BJ (cell line): ENCODE data around the gene HPGDS. TPM values are rescaled to one million over a fixed set of nuclear protein-coding genes. Genes with fewer than 3 reads are reported as not detected.

Experiments used
- CTCF ChIA-PET: fragments of 350-600 bp; formaldehyde crosslinking; extraction: SDS; loops from one replicate; lab custom pipeline; 2021; ENCODE audit warnings: antibody characterized with exemption, inconsistent platforms; lab: Yijun Ruan, JAX
- POLR2A ChIA-PET: fragments of 300-600 bp; sonication (Branson Sonifier 250); formaldehyde crosslinking; extraction: SDS; loops from one replicate; lab custom pipeline; 2021; ENCODE audit warnings: antibody characterized with exemption; lab: Charles Lee
- DNase-seq: peaks from one replicate; pipeline ENCODE4 v3.0.0-alpha.2; 2011; ENCODE audit warnings: low read depth
- H3K27me3 ChIP-seq: 2 replicates; pipeline ENCODE4 v1.6.0; 2011; ENCODE audit warnings: low read length; ENCODE audit not compliant: control insufficient read depth, insufficient read depth
- H3K36me3 ChIP-seq: 2 replicates; pipeline ENCODE4 v1.5.1; 2011; ENCODE audit warnings: low read length; ENCODE audit not compliant: control insufficient read depth, insufficient read depth
- H3K4me3 ChIP-seq: 2 replicates; pipeline ENCODE4 v1.5.1; 2011; ENCODE audit warnings: low read depth, mild to moderate bottlenecking, control low read depth, low read length
- polyA plus RNA-seq: library from polyadenylated mRNA; depleted of rRNA; stranded (reverse); fragments of >200 nt; gene quantifications from 2 replicates; pipeline ENCODE4 v1.2.3, GENCODE V29; 2011
- TF ChIP-seq, protein P1 (sequence below): IDR thresholded peaks from 2 replicates; pipeline ENCODE4 v1.5.1; 2011; ENCODE audit warnings: low read depth, mild to moderate bottlenecking, control low read depth, inconsistent platforms, low read length, moderate library complexity; ENCODE audit not compliant: insufficient read depth

Gene HPGDS
- polyA plus RNA-seq, 1 experiment: not detected

DNA sequence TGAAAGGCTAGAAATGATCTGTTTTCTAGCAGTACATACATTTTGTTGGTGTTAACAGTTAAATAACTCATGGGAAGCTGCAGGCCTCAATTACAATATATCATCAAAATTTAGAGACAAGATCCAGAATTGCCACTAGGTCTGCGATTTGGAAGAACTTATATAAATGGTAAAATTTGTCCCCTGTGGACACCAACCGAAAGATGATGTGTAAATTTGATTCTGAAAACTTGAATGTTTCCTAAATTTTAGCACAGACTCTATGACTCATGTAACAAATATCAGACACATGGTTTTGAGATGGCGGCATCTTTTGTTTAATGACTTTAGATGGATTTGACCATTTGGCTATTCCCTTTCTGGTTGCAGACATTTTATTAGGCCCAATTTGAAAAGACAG is 6.0 kb upstream of the HPGDS start:
- ChIA-PET POLR2A (interaction anchor here (0.7 kb wide), 1 partner anchor 15 kb away, joined by 5 read pairs; no protein-coding TSS in a partner anchor), CTCF (interaction anchor here (0.5 kb wide), 1 partner anchor 408 kb away, joined by 3 read pairs; no protein-coding TSS in a partner anchor)
- H3K4me3 ChIP-seq: no peak overlapping the region
- no peaks in the 10 kb centered on the region for H3K36me3 ChIP-seq
- DNase-seq: no peak
- H3K27me3 ChIP-seq: peaks cover 4% of the 10 kb centered on the region
- TF ChIP-seq, protein P1, sequence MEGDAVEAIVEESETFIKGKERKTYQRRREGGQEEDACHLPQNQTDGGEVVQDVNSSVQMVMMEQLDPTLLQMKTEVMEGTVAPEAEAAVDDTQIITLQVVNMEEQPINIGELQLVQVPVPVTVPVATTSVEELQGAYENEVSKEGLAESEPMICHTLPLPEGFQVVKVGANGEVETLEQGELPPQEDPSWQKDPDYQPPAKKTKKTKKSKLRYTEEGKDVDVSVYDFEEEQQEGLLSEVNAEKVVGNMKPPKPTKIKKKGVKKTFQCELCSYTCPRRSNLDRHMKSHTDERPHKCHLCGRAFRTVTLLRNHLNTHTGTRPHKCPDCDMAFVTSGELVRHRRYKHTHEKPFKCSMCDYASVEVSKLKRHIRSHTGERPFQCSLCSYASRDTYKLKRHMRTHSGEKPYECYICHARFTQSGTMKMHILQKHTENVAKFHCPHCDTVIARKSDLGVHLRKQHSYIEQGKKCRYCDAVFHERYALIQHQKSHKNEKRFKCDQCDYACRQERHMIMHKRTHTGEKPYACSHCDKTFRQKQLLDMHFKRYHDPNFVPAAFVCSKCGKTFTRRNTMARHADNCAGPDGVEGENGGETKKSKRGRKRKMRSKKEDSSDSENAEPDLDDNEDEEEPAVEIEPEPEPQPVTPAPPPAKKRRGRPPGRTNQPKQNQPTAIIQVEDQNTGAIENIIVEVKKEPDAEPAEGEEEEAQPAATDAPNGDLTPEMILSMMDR: no peak

DNA sequence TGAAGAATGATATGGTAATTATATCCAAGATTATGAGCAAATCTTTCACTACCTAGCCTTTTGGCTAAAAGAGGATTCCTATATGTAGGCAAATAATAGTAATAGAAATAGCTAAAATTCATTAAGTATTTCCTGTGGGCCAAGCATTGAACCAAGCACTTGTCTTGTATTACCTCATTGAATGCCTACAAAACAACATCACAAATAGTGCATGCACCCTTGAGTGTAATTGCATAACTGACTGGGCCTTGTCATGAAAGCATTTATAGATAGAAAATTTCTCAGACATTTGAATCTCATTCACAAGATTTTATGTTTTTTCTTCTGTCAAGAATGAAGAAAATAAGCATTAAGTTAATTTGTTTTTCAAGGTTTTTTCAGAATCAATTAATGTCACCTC is 3.9 kb upstream of the HPGDS start:
- TF ChIP-seq, protein P1: no peak
- Histone ChIP-seq H3K27me3 (0 out of 2 replicates have a peak, but pooled peaks cover 2% of the 10 kb centered on the region), H3K36me3 (no peaks in the 10 kb centered on the region), H3K4me3 (no peak overlapping the region)
- ChIA-PET CTCF (interaction anchor here (1.0 kb wide), 1 partner anchor 12 kb away, joined by 4 read pairs; no protein-coding TSS in a partner anchor), POLR2A (no interaction called here)
- DNase-seq: no peak

- Histone ChIP-seq H3K36me3 (no peaks in the 10 kb centered on the region), H3K4me3 (no peak overlapping the region), H3K27me3 (0 out of 2 replicates have a peak, but pooled peaks cover 2% of the 10 kb centered on the region)
- TF ChIP-seq, protein P1: no peak
- CTCF ChIA-PET: no interaction called here
- no peak for DNase-seq
- POLR2A ChIA-PET: no interaction called here
Measured at GRCh38 chr4:94345969-94346368, 3.3 kb upstream of the HPGDS start.

DNA sequence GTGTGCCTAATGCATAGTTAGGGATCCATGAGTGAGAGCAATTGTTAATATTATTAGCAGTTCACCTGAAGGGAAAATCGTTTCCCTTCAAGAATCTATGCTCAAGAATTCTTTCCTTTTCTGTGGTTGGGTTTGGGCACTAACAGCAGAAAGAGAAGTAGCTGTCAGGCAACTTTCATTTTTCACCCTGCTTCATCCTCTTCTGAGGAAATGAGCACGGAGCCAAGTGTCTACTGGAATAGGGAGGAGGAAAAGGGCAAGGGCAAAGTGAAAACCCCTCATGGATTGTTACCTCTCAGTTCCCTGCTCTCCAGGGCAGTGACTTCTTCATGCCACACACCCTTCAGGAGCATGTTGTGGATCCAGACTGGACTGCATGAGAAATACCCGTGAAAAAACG is 2.6 kb upstream of the HPGDS start:
- POLR2A ChIA-PET: no interaction called here

GRCh38 chr4:94344457-94344856 is 1.8 kb upstream of the HPGDS start:
- Histone ChIP-seq H3K27me3 (0 out of 2 replicates have a peak, but pooled peaks cover 2% of the 10 kb centered on the region), H3K4me3 (no peak overlapping the region), H3K36me3 (no peaks in the 10 kb centered on the region)
- POLR2A ChIA-PET: no interaction called here
- CTCF ChIA-PET: interaction anchor here (0.6 kb wide), 1 partner anchor 56 kb away, joined by 5 read pairs; no protein-coding TSS in a partner anchor
- DNase-seq: no peak
- TF ChIP-seq, protein P1: no peak

More for the DNA sequence above, 2.6 kb upstream of the HPGDS start:
- Histone ChIP-seq H3K27me3 (0 out of 2 replicates have a peak, but pooled peaks cover 2% of the 10 kb centered on the region), H3K4me3 (no peak overlapping the region), H3K36me3 (no peaks in the 10 kb centered on the region)
- TF ChIP-seq, protein P1: no peak
- DNase-seq: no peak
- CTCF ChIA-PET: no interaction called here
